T follicular helper cell (primary cell): ENCODE results near the gene FKBP8.

Experiments
- DNase-seq: peaks from one replicate; pipeline ENCODE4 v3.0.0-alpha.2; 2020; ENCODE audit warnings: low read depth

The FKBP8 gene

DNA sequence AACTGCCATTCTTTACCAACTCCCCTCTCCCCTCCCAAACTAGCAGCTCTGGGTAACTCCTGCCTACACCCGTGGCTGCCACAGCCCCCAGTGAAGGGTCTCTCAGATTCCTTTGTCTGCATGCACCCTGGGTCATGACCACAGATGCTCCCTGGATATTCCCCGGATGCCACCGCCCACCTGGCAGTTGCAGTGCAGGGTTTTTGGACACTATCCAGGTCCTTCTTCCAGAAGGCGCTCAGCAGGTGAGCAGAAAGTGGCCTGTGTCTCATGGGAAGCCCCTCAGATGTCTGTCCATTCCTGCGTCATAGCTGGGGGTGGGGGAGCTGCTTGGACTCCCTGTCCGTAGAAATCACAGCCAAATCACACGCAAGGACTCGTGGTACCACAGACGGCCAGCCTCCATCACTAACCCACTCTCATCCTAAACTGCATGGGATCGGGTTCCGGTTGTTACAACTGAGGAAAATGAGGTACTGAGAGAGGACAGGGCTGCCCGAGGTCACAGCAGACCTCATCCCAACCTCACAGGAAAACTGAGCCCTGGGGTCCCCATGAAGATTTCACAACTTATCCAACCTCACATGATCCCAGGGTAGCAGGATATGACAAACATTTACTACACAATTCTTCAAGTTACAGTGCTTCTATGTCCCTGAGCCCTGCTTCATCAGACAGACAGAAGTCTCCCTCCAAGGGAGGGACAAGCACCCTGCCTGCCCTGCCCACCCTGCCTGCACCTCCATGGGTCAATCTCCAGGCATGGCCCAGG lies 60.1 kb downstream of the FKBP8 start:
- no peak for DNase-seq
